GM12865 (cell line): Measurements from ENCODE around the gene TAF4B.
"Not testable (repeated sequence)": the region's sequence is repeated elsewhere in the genome, so short reads cannot be mapped to it uniquely, and the experiment has no call there.

ENCODE experiments used
- DNase-seq: peaks from one replicate; pipeline ENCODE4 v3.0.0; 2010; ENCODE audit warnings: low read depth
- H3K4me3 ChIP-seq: 2 replicates; pipeline ENCODE4 v1.5.1; 2011; ENCODE audit warnings: mild to moderate bottlenecking, low read depth, low read length, control low read depth
- CTCF ChIP-seq: IDR thresholded peaks from 2 replicates; pipeline ENCODE4 v1.5.1; 2011; ENCODE audit warnings: low read length, control low read depth, low read depth, inconsistent platforms; ENCODE audit not compliant: insufficient read depth; ENCODE audit errors: missing control alignments

The TAF4B gene

GRCh38 chr18:26362021-26362420, 135.8 kb downstream of the TAF4B start:
- no peak overlapping the region for H3K4me3 ChIP-seq
- TF ChIP-seq CTCF, result no peak
- DNase-seq, result no peak

GRCh38 chr18:26367425-26367824, 141.2 kb downstream of the TAF4B start:
- no peak for TF ChIP-seq CTCF
- no peak for DNase-seq
- H3K4me3 ChIP-seq, result no peak overlapping the region

DNA sequence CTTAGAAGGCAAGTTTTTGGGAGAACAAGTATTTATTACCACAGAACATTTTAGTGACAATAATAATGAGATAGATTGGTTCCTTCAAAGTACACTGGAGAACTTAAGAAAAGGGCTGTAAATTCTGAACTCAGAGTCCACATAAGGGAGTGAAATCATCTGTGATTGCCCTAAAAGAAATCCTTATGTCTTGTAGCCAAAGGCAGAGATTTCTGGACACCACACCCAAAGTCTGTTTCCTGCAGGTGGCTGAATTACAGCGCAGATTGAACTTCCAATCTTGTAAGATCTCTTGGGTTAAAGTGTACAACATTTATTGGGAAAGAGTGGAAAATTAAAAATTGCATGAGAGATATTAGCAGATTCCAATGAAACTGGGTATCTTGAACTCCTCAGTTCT, 143.8 kb downstream of the TAF4B start:
- no peak overlapping the region for H3K4me3 ChIP-seq
- TF ChIP-seq CTCF, result no peak
- DNase-seq, result no peak

GRCh38 chr18:26376105-26376504, 149.9 kb downstream of the TAF4B start:
- DNase-seq, result no peak
- TF ChIP-seq CTCF, result no peak
- H3K4me3 ChIP-seq, result no peak overlapping the region

DNA sequence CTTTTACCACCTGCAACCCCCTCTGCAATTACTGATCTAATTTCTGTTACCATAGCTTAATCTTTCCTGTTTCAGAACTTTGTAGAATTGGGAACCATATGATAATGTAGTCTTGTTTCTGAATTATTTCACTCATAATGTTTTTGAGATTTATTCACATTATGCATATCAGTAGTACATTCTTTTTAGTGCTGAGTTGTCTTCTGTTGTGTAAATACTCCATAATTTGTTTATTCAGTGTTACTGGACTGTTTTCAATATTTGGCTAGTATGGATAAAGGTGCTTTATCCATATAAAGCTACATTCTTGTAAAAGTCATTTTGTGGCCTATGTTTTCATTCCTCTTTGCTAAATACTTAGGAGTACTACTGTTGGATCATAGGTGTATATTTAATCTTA, 152.5 kb downstream of the TAF4B start:
- no peak overlapping the region for H3K4me3 ChIP-seq
- no peak for DNase-seq
- TF ChIP-seq CTCF, result no peak

- not testable (repeated sequence) for H3K4me3 ChIP-seq, DNase-seq
These were observed 155.3 kb downstream of the TAF4B start for GRCh38 chr18:26381555-26381954.

DNA sequence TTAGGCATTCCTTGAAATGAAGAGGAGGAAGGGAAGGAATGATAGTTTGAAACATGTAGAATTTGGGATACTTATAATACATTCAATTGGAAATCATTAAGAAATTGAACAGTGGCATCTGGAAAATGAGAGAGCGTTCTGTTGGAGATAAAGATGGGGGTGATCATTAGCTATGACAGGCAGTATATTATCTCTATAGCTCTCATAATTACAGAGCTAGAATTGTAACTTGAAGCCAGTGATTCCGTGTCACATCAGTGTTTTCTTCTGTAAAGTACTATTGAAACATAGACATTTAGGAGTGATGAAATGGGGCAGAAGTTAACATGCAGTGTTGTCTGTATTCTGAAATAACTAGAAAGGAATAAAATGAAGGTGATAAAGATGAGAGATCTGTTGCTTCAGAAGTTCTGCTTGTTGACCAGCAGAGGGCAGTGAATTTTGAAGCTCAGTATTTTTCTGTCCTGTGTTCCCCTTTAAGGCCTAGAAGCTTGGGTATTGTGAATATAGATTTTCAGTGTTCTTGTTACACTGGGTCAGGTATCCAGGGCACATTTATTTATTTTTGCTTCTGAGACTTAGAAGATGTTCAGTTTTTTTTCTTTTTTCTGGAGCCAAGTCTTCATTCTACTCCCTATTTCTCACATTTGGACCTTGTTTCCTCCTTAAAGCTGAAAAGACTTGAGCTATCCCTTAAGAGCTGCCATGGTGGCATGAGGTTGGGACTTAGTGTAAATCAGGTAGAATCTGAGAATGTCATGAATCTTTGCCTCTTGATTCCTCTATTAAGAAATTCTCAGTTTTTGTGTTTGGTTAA, 157.4 kb downstream of the TAF4B start:
- peak; percentile 70 for DNase-seq
- TF ChIP-seq CTCF, result peak; percentile 74
- no peak overlapping the region for H3K4me3 ChIP-seq
